ENCODE measurements around the gene TATDN2.
"Not testable (repeated sequence)": the region's sequence is repeated elsewhere in the genome, so short reads cannot be mapped to it uniquely, and the experiment has no call there.

Gene TATDN2

DNA sequence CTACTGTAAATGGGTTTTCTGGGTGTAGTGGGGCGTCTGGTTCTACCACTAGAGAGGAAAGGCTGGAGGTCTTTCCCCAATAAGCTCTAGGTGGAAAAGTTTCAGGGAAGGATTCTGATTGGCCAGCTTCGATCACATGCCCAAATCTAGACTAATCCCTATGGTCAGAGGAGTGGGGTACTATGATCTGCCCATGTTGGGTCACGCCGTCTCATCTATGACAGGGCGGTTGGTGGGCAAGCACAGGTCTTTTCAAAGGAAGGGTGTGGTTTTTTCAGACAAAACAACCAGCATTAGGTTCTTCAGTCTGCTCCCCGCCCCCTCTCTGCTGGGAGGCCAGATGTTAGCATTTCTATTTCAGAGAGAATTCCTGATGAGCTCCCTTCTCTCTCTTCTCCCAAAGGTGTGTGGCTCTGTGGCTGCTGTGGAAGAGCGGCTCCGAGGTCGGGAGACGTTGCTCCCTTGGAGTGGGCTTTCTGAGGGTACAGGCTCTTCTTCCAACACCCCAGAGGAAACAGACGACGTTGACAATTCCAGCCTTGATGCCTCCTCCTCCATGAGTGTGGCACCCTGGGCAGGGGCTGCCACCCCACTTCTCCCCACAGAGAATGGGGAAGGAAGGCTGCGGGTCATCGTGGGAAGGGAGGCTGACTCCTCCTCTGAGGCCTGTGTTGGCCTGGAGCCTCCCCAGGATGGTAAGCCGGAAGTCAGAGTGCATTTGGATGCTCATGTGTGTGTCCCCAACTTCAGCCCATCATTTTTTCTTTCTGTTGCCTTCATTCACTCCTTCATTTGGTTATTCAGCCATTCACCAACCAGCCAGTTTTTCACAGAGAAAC is 9.7 kb upstream of the TATDN2 start:
- no peak for FAIRE-seq

DNA sequence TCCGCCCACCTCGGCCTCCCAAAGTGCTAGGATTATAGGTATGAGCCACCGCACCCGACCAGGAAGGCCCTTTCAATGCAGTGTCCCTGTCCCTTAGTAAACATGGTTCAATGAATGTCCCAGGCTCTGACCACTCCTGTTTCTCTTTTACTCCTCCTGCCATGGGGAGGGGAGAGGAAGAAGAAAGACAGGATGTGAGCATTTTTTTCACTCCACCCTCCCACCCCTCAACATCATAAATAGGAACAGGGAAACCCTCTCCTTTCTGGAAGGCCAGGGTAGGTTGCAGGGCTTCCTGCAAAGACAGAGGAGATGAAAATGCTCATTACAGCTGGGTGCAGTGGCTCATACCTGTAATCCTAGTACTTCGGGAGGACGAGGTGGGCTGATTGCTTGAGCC is 7.5 kb upstream of the TATDN2 start:
- FAIRE-seq = no peak

DNA sequence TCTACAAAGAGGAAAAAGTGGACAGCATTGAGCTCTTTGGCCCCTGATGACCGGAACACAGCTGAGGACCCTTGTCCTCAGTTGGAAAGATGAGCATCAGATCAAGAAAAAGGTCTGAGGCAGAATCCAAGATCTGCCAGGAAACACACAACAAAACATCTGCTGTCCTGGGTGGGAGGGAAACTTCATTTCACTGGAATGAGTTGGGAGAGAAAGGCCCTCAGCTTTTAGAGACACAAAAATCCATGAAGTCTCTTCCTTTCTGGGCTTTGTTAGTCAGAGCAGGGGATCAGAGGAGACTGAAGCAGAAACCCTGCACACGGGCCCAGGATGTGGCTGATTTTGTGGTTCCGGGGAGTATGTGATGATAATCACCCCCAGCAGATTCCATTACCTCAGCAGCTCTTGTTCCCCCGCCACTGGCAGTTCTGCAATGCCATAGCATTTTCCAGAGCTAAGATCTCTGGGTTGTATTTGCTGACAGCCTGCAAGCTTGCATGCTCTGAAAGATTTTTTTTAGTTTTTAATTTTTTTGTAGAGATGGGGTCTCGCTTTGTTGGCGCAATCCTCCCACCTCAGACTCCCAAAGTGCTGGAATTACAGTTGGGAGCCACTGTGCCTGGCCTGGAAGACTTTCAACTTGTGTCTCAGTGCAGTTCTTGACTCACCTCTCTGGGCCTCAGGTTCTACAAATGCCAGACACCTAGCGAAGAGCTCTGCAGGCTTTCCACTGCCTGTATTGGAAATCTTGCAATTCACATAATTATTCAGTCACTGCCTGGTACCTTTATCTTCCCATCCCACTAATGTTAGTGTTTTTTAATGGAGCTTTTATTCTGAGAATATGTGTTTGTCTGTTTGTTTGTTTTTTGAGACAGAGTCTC is 5.8 kb upstream of the TATDN2 start:
- no peak for FAIRE-seq

DNA sequence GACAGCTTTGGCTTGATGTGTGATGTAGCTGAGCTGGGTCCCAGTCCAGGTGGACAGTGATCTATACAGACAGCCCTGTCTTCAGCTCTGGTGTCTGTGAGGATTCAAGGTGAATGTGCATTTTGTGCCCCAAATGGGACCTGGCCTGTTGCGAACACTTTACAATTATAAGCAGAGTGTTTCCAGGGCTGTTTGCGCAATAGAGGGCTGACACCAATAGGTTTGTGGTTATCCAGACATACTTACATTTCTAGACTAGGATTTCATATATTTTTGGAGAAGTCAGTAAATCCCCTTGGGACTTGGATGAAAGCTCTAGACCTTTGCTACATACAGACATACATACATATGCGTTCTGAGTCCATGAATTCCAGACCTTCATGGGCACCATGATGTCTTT is 4.2 kb upstream of the TATDN2 start:
- FAIRE-seq = no peak

DNA sequence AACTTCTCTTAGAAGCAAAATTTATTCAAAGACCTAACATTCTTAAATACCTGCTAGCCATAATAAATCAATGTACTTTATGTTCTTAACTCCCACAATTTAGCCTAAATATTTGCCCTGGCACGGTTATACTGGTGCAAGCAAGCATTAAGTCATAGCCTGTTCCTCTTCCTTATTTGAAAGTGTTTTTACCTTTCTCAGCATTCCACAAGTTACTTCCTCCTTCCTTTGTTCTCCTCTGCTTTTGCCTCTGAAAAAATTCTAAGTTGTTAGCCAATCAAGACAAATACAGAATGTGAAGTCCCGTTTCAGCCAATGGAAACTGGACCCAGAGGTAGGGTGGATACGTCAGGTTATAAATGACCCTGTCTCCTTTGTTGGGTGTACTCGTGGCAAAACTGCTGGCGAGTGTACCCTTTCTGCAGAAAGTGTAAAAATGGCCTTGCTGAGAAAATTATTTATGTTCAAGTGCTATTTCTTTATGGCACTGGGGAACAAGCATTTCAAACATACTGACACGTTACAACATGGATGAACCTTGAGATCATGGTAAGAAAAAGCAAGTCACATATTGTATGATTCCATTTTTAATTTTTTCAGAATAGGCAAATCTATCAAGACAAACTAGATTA is 3.1 kb upstream of the TATDN2 start:
- no peak for FAIRE-seq

DNA sequence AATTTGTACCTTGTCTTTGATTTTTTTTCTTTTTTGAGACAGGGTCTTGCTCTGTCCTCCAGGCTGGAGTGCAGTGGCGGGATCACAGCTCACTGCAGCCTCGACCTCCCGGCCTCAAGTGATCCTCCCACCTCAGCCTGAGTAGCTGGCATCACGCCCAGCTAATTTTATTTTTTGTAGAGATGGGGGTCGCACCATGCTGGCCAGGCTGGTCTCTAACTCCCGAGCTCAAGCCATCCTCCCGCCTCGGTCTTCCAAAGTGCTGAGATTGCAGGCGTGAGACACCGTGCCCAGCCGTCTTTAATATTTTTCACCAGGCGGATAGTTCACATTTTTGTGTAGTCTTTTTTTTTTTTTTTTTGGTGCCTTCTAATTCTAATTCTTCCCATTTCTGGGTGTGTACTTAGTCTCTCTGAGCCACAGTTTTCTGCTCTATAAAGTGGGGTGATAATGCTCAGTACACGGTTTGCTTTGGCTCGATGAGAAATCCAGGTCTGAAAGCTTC is 528 bp upstream of the TATDN2 start:
- FAIRE-seq = no peak

DNA sequence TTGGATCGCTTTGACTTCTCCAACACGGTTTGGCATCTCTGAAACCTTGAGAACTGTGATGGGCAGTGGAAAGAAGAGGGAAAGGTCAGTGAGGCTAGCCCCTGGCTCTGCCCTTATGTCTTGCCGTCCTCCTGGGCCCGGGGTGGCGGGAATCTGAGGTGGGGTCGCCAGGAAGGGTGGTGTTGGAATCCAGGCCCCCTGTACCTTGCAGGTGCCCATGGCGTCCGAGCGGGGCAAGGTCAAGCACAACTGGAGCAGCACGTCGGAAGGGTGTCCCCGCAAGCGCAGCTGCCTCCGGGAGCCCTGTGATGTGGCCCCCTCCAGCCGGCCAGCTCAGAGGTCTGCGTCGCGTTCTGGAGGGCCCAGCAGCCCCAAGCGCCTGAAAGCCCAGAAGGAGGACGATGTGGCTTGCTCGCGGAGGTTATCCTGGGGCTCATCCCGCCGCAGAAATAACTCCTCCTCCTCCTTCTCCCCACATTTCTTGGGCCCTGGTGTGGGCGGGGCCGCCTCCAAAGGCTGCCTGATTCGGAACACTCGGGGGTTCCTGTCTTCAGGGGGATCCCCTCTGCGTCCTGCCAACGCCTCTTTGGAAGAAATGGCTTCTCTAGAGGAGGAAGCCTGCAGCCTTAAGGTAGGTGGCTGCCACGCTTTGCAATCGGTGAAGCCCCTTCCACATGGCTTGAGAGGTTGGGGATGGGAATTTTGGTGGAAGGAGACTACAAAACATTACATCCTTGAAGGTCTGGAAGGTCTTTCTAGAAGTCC is 907 bp downstream of the TATDN2 start:
- no peak for FAIRE-seq

DNA sequence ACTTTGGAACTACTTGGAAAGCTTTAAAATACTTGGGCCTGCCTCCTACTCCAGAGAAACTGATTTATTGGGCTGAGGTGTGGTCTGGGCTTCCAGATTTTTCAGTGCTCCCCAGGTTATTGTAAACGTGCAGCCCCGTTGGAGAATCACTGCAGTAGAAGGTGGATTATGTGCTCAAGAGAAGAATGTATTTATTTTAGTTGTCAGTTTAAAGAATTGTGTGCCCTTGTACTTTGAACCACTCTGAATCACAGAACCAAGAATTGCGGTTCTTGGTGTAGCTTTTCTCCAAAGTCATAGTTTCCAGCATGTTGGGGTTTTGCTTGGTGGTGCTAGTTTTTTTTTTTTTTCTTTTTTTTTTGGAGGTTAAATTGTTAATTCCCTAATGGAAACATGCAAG is 1.6 kb downstream of the TATDN2 start:
- no peak for FAIRE-seq

DNA sequence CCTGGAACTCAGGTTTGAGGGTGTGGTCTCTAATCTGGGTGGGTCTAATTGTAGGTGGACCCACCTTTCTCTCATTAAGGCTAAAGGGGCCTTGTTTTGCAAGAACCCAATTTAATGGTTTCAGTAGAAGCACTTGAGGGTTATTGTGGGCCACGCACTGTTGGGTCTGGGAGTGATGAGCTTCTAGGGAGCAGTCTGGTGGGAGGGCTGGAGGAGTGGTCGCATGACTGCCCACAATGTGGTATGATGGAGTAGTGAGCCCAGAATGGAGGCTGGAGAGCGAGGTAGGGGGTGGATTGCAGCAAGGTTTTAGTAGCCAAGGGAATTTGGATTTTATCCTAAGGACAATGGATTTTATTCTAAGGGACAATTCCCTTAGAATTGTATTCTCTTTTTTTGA is 2.7 kb downstream of the TATDN2 start:
- no peak for FAIRE-seq

DNA sequence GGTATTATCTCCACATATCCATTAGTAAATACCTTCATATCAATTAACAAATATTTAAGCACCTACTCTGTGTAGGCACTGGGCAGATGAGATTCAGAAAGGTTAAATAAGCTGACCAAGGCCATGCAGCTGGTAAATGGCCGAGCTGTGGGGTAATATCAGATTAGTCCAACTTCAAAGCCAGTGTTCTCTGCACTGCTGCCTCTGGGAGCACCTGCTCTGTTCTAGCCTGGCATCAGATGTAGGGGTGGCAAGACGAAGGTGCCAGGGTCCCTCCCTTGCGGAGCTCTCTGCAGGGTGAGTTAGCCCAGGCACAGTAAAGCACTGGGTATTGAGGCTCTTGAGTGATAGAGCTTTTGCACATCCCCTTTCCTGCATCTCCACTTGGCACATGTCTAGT is 5.5 kb downstream of the TATDN2 start:
- no peak for FAIRE-seq

DNA sequence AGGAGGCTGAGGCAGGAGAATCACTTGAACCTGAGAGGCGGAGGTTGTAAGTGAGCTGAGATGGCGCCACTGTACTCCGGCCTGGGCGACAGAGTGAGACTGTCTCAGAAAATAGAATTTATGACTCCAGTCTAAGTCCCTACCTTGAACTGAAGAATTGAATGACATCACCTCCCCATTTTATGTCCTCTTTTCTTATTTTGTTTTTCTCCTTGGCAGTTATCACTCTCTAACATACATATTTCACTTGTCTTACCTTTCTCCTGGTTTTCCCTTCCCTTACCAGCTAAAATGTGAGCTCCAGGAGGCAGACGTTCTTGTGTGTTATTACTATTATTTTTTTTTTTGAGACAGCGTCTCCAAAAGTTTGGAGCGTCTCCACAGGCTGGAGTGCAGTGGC is 7.6 kb downstream of the TATDN2 start:
- no peak for FAIRE-seq

DNA sequence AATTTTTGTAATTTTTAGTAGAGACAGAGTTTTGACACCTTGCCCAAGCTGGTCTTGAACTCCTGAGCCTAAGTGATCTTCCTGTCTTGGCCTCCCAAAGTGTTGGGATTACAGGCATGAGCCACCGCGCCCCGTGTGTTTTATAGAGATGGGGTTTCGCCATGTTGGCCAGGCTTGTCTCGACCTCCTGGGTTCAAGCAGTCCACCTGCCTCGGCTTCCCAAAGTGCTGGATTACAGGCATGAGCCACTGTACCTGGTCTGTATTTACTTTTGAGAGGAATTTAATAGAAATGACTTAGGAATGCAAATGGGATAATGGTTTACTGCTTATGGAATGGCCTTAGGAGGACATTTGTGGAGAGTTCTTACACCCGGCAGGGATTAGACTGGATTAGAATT is 10.8 kb downstream of the TATDN2 start:
- no peak for FAIRE-seq

DNA sequence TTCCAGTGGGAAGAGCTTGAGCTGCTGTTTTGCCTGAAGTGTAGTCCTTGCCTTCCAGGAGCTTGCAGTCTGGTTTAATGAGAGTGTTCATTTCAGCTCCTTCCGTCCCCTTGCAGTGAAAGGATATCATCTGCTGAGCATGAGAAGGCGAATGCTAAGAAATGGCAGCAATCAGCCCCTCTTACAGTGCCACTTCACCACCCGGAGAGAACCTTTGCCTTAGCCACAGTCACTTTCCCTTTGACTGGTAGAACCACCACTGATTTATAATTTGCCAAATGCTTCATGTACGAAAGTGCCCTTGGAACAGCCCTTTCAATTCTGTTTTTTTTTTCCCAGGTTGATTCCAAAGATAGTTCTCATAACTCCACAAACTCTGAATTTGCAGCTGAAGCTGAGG is 11.5 kb downstream of the TATDN2 start:
- FAIRE-seq = no peak

DNA sequence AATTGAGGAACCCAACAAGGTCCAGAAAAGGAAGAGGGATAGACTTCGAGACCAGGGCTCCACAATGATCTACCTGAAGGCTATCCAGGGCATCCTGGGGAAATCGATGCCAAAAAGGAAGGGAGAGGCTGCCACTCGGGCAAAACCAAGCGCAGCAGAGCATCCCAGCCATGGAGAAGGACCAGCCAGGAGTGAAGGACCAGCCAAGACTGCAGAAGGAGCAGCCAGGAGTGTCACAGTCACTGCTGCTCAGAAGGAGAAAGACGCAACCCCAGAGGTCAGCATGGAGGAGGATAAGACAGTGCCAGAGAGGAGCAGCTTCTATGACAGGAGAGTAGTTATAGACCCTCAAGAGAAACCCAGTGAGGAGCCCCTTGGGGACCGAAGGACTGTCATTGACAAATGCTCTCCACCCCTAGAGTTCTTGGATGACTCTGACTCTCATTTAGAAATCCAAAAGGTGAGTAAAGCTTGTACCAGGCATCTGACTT is 12.0 kb downstream of the TATDN2 start:
- no peak for FAIRE-seq

DNA sequence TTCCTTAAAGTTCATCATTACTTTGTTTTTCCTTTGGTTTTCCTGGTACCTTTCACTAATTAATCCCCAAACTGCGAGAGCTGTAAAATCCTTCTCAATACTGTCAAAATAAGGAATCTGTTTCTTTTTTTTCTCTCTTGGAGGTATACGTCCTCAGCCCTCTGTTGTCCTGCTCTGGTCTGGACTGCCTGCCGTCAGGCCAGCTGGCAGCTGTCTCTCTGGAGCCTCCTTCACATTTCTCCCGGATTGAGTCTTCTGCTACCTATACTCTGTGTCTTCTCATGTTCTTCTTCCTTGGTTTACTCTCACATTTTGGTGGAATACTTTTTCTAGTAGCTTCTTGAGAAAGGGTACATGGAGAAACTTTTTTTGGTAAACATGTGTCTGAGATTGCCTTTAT is 13.8 kb downstream of the TATDN2 start:
- FAIRE-seq = no peak

DNA sequence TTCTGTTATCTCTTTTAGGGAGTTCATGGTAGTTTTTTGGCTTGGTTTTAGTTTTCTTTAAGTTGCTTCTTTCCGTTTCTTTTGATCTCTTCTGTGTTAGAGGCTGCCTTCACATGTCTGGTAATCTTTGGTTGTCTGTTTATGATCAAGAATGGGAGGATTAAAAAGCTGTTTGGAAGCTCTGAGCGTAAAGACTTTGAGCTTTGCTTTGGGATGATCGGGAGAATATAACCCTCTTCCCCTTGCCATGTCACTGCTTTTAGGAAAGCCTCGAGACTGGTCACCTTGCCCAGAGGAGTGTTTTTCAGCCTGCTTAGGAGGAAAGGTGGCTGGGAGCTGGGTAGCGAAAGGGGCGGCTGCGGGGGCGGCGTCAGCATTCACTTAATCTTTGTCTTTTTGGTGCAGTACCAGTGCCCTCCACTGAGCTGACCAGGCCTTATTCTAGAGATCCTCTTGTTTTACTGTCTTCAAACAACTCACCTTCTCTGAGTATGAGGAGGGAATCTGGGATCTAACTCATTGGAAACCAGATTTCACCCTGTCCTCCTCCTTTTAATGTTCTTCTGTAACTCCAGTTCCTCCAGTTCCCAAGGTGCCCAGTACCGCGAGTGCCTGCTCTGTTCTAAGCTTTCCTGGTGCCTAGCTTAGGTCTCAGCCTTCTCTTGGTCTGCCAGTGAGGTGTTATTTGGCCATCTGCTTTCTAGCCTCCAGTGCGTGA is 15.5 kb downstream of the TATDN2 start:
- FAIRE-seq = peak; percentile 98

DNA sequence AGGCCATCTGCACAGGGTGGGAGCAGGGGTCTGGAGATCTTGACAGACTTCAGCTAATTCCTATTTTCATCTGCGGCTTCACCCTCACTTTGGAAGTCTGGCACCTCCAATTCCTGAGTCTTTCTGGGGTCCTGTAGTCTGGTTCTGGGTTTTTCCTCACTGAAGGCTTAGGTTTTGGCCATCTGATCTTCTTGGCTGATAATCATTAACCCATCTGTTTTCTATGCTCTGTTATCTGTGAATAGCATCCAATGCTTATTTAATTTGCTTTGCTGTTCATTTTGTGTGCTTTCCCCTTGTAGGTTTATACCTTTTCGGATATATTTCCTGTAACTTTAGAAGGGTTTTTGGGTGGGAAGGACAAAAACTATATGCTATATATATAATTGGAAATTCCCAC is 17.6 kb downstream of the TATDN2 start:
- no peak for FAIRE-seq

DNA sequence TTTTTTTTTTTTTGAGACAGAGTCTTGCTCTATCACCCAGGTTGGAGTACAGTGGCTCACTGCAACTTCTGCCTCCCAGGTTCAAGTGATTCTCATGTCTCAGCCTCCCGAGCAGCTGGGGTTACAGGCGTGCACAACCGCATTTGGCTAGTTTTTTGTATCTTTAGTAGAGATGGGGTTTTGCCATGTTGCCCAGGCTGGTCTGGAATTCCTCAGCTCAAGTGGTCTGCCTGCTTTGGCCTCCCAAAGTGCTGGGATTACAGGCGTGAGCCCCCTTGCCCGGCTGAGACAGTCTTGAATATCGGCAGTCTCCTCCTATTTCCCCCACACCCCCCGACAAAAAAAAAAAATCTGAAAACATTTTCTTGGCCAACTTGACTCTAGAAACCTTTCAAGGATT is 18.7 kb downstream of the TATDN2 start:
- FAIRE-seq = not testable (repeated sequence)

DNA sequence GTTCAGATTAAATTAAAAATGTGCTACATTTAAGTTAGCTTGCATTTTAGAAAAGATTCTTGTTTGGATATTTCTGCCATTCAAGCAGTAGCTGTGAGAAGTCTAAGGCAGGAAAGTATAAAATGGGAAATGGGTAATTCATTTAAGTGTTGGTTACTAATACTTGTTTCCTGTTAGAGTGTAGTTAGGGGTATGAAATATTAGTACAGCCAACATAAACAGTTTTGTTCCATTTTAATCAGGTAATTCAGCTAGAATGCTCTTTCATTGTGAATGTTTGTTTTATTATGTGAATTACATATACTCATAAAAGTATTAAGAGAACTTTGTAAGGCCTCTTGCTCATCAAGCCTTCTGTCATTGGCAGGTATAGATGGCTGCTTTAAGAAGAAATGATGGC is 19.9 kb downstream of the TATDN2 start:
- no peak for FAIRE-seq

DNA sequence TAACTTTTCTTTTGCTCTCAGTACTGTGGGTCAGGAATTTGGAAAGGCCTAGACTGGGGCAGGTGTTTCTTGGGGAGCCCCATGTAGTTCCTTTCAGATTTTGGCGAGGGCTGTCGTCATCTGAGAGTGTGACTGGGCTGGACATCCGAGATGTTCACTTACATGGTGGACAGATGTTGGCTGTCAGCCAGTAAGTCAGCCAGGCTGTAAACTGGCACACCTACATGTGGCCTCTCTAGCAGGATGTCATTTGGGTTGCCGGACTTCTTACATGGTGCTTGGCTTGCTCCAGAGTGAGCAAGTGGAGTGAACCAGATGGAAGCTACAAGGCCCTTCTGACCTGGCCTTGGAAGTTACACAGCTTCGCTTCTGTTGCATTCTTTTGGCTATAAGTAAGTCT is 20.7 kb downstream of the TATDN2 start:
- FAIRE-seq = no peak

DNA sequence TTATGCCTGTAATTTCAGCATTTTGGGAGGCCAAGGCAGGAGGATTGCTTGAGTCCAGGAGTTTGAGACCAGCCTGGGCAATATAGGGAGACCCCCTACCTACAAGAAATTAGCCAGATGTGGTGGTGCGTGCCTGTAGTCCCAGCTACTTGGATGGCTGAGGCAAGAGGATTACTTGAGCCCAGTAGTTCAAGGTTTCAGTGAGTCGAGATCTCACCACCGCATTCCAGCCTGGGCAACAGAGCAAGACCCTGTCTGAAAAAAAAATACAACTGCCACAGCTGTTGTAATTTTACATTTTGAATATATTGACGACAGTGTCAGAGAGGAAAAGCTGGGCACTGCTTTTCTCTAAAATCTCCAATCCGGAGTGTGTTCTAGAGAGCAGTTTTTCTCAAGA is 21.2 kb downstream of the TATDN2 start:
- FAIRE-seq = no peak

DNA sequence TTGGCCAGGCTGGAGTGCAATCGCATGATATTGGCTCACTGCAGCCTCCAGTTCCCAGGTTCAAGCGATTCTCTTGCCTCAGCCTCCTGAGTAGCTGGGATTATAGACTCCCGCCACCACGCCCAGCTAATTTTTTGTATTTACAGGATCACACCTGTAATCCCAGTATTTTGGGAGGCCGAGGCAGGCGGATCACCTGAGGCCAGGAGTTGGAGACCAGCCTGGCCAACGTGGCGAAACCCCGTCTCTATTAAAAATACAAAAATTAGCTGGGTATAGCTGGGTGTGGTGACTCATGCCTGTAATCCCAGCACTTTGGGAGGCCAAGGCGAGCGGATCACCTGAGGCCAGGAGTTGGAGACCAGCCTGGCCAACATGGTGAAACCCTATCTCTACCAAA is 24.2 kb downstream of the TATDN2 start:
- not testable (repeated sequence) for FAIRE-seq
